Activated CD8-positive, alpha-beta memory T cell treated with anti-CD3 and anti-CD28 coated beads, Interleukin-2, amount 50 U/mL, for 24 hours (primary cell): Measurements from ENCODE around the gene LAIR1.

Experiments
- DNase-seq: peaks from one replicate; pipeline ENCODE4 v3.0.0-alpha.2; 2020; ENCODE audit errors: extremely low read depth

Gene LAIR1

DNA sequence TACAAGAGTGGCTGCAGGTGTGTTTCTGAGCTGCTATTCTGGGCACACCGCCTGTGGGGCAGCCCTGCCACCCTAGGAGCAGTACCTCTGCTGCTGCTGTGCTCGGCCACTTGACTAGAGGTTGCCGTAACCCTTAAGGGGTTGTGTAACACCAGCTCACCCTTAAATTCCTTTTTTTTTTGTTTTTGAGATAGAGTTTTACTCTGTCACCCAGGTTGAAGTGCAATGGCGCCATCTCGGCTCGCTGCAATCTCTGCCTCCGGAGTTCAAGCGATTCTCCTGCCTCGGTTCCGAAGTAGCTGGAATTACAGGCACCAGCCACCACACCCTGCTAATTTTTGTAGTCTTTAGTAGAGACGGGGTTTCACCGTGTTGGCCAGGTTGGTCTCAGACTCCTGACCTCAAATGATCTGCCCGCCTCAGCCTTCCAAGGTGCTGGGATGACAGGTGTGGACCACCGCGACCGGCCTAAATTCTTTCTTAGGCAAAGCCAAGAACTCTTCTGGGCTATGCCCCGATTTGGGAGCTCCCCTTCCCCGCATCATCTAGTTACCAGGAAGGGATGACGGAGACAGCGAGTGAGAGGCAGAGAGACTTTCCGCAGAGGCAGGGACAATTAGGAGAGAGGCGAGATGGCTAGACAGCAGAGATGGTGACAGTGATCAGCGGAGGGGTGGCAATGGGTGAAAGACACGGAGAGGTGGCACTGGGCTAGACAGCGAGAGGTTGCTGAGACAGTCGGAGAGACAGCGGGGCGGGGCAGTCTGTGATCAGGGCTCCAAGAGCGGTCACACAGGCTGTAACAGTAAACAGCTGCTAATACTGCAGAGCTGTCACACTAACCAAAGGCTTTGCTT is 47.4 kb downstream of the LAIR1 start:
- DNase-seq, result no peak

DNA sequence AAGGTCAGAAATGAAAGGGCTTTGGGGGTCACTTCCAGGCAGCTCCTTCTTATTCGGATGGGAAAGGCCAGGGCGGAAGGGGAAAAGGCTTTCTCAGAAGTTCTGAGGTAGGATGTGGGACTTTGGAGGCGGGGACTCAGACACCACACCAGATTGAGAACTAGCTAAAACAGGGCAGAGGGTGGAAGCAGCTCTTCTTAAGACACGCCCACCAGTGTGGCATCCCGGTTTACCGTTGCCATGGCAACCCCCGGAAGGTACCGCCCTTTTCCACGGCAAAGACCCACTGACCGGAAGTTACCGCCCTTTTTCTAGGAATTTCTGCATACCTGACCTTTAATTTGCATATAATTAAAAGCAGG is 48.0 kb downstream of the LAIR1 start:
- no peak for DNase-seq

DNA sequence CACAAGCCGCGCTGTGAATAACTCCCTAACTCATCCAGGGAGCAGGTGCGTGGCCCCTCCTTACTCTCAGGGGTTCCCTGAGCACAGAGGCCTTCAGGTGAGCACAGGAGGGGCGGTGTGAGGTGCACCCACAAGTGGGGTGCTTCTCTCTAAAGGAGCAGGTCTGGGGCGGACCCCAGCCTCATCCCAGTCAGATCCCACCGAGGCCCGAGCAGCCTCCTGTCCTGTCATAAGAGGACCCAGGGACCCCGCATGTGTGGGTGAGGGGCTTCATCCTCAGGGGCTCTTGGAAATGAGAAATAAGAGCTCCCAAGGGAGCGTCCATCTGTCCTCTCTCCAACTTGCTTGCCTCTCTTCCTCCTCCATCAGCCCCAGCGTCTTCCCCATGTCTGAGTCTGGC is 48.8 kb downstream of the LAIR1 start:
- DNase-seq, result no peak

DNA sequence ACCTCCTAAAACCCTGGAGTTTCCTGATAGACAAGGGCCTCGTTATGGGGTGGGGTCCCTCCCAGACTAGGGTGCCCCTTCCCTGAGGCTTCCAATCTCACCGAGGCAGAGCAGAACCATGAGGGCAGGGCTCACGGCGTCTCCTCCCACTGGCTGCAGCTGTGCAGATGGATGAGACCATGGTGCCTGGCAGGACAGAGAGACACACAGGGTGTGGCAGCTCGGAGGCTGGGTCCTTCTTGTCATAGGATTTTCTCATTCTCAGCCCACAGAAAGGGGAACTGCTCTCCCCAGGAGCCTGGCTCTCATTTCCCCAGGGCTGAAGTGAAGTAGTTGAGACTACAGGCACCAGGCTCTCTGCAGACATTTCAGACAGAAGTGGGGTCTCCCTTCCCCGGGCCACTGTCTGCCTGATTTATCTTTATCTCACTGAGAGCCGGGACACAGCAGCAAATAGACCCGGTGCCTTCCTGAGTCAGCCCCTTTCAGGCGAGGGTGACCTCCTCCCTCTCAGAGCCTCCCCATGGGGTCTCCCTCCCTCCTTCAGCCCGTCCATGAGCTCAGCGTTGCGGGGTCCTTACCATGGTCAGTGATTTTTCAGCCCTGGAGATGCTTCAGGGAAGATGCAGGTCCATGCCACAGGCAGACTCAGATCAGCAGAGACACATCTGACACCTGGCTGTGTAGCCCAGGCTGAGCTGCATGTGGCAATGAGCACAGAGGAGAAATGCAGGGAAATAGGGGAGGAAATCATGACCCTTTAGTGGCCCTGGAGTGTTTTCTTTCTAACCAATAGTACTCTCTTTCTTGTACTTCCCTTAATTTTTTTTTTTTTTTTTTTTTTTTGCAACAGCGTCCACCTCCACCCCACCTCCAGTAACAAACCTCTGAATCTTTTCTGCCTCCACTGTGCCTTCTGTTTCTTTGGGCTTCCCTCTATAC is 52.0 kb downstream of the LAIR1 start, which contains the start of gene LILRA5:
Gene LILRA5, minus strand, starts transcription at position 731 of the 942 bp plus-strand sequence. Its CDS starts 147 bp downstream, at position 584.
- no peak for DNase-seq

DNA sequence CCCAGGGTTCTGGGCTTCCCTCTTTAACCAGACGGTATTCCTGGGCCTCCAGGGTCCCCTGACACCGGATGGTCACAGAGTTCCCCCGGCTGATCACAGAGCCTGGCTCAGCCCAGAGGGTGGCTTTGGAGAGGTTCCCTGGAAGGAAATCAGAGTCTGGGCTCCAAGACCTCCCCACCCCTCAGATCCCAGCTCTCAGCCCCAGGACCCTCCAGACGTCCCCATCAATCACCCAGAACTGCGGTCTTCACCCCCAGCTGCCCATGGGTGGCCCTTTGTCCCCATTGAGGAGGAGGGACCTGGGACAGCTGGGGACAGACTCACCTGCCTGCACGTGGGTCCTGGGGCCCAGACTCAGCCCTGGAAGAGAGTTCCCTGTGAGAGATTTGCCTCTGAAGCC is 52.7 kb downstream of the LAIR1 start:
- DNase-seq, result no peak

DNA sequence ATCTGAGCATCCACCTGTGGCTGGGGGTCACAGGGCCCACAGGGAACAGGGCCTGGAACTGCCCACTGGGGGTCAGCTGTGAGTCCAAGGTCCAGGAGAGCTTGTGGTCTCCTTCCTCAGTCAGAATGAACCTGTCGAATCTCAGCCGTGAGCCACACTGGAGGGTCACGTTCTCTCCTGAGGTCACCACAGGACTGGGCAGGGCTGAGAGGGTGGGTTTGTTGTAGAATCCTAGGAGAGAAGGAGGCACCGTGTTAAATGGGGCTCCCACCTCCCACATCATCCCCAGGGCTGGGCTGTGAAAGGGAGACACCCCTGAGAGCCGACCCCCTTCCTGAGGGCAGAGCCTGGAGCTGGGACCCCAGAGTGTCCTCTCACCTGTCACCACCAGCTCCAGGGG is 53.2 kb downstream of the LAIR1 start:
- no peak for DNase-seq

DNA sequence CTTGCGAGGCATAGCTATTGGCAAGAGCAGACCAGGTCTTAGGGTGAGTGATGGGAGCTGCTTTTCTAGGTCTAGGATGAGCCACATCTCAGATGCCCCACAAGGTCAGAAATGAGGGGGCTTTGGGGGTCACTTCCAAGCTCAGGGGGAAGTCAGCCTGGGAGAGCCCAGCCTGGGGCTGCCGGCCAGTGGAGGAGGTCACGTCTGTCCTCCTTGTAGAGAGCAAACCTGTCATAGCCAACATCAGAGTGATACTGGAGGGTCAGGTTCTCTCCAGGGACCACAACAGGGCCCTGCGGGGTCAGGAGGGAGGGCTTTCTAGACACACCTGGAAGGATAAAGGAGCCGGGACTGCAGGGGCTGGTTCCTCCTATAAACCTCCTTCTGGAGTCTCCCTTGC is 54.2 kb downstream of the LAIR1 start:
- no peak for DNase-seq

DNA sequence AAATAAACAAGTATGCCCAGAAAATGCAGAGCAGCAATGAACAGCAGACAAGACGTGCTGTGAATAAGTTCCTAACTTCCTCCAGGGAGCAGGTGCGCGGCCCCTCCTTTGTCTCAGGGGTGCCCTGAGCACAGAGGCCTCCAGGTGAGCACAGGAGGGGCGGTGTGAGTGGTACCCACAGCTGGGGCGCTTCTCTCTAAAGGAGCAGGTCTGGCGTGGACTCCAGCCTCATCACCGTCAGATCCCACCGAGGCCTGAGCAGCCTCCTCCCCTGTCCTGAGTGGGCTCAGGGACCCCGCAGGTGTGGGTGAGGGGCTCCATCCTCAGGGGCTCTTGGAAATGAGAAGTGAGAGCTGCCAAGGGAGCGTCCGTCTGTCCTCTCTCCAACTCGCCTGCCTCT is 54.9 kb downstream of the LAIR1 start:
- DNase-seq, result no peak

DNA sequence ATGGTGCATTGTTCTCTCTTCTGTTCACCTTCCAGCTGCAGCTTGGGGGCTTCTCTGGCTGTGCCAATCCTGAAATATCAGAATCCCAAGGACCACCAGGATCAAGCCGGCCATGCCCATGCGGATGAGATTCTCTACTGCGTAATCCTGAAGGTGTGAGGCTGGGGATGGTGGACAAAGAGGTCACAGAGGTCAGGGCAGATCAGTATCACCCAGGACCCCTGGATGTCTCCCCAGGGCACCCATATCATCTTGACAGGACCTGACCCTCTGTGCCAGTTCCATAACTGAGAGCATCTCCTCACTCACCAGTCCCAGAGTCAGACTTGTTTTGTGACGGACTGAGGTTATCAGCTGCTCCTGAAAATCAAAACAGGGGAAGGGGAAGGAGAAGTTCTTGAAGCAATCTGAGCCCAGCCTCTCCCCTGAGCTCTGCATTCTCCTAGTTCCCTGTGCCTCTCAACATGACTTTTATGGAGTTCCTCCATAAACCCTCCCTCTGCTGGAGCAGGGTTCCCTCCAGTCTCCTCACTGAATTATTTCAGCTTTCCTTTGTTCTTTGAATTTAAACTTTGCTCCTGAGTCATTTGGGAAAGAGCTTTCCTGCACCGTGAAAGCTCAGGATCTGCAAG is 57.2 kb downstream of the LAIR1 start:
- no peak for DNase-seq

DNA sequence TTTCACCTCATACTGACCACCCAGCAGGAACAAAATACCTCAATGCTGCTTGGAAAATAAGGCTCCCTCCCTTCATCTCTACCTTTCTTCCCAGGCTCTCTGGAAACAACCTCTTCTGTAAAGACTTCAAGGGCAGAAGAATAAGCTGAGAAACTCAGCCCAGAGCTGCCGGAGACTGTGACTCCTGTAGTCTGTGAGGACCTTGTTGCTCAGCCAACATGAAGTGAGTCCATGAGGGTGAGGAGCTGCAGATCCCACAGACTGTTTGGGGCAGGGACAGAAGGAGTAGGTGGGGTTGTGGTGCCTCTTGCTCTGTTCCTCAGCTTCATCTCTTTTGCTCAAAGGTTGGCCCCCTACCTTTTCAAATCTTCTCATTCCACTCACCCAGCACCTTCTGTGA is 59.6 kb downstream of the LAIR1 start:
- DNase-seq, result no peak

DNA sequence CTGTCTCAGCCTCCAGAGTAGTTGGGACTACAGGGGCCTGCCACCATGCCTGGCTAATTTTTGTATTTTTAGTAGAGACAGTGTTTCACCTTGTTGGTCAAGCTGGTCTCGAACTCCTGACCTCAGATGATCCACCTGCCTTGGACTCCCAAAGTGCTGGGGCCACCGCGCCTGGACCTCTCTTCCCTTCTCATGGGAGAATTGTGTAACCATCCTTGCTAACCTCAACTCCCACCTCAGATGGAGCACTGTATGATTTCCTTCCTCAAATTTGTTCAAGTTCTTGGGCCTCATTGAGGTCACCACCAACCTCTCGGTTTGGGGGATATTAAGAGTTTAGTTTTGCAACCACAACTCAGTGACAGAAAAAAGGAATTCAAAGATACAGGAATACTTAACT is 62.5 kb downstream of the LAIR1 start:
- DNase-seq, result no peak
